GM10266 (cell line): ENCODE results near the gene MTUS2.

Experiments used
- DNase-seq: peaks from one replicate; pipeline ENCODE4 v3.0.0; 2012; ENCODE audit errors: extremely low spot score
- CTCF ChIP-seq: IDR thresholded peaks from 2 replicates; pipeline ENCODE4 v1.5.1; 2012; ENCODE audit warnings: mild to moderate bottlenecking, low read depth; ENCODE audit not compliant: control insufficient read depth, insufficient read depth; ENCODE audit errors: missing control alignments

The MTUS2 gene

GRCh38 chr13:29525757-29526156 lies 705.6 kb downstream of the MTUS2 start:
- no peak for DNase-seq

DNA sequence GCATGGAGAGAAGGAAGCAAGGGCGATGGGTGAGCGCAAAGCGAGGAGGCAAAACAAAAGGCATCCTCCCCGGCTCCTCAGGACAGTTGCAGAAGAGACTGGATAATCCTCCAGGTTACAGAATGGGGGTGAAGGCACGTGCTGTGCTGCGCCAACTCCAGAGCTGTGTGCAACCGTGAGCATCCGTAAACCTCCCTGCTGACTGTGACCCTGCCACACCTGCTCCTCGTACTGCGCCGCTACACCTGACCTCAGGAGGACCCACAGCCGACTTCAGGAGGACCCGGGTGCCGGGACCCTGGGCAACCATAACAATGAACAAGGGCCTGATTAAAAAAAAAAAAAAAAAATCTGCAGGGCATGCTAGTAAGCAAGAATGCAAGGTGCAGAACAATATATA lies 706.6 kb downstream of the MTUS2 start:
- DNase-seq: no peak
- no peak for TF ChIP-seq CTCF

More at GRCh38 chr13:29525757-29526156, 705.6 kb downstream of the MTUS2 start:
- no peak for TF ChIP-seq CTCF

- no peak for TF ChIP-seq CTCF
- no peak for DNase-seq
Measured at GRCh38 chr13:29527511-29527910, 707.4 kb downstream of the MTUS2 start.

- no peak for TF ChIP-seq CTCF
- DNase-seq: no peak
Measured at GRCh38 chr13:29527916-29528315, 707.8 kb downstream of the MTUS2 start.

DNA sequence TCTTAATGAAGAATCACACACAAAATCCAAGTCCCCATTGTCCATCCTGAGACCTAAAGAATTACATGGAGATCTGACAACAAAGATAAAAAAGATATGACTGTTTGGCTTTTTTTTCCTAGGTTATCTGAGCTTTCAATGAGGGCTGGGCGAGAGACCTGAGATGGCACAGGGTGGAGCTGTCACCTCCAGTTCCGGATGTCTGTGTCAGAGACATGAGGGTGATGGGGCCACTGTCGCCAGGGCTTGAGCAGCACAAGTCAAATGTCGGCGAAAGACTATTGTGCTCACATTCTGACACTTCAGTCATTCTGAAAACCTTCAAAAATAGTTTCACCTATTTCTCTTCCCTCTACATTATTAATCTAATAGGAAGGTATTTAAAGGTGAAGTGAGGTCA lies 709.6 kb downstream of the MTUS2 start:
- no peak for DNase-seq
- TF ChIP-seq CTCF: no peak

DNA sequence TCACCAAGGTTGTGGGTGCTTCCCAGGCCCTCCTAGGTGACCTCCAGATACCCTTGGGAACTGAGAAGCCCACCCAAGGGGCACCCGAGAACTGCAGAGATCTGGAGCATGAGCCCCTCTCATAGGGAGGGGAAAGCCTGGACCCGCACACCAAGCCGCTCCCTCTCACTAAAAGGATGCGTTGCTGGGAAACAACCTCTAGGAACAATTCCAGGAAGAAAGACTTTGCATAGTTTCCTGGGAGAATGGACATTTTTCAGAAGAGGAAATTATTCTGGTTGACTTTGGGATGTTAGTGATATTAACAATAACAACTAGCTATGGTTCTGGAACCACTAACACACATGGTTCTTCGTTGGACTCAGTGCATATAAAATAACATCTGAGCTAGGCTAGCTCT lies 710.8 kb downstream of the MTUS2 start:
- TF ChIP-seq CTCF: no peak
- no peak for DNase-seq

GRCh38 chr13:29532116-29532515 lies 712.0 kb downstream of the MTUS2 start:
- TF ChIP-seq CTCF: no peak
- no peak for DNase-seq
